IMR-90 (cell line): Measurements from ENCODE around the gene PSENEN. TPM values are rescaled to one million over a fixed set of nuclear protein-coding genes. Genes with fewer than 3 reads are reported as not detected.

Source experiments
- ATAC-seq: fragments of 200-7000 bp; cut with Tn5 transposase; 2 replicates; pipeline ENCODE4 v1.9.1; 2020; ENCODE audit warnings: low read depth, mild to moderate bottlenecking, moderate library complexity
- BruUV-seq: library from RNA; stranded (reverse); fragments of 400-500 nt; replicated peaks from 2 replicates; lab custom pipeline; 2021; lab: Mats Ljungman, UMichigan
- CTCF ChIA-PET: fragments of 300-600 bp; formaldehyde crosslinking; extraction: SDS; loops from one replicate; lab custom pipeline; 2021; ENCODE audit warnings: antibody characterized with exemption; lab: Yijun Ruan, JAX
- POLR2A ChIA-PET: fragments of 300-600 bp; sonication (Branson Sonifier 250); formaldehyde crosslinking; loops from one replicate; lab custom pipeline; 2022; ENCODE audit warnings: antibody characterized with exemption; ENCODE audit not compliant: unreplicated experiment; lab: Charles Lee
- DNase-seq: peaks from one replicate; pipeline ENCODE4 v3.0.0; 2013
- H2AFZ ChIP-seq: replicated peaks from 2 replicates; pipeline ENCODE3; 2013; ENCODE audit warnings: low read length, mild to moderate bottlenecking; ENCODE audit not compliant: poor library complexity
- H2AK5ac ChIP-seq: 2 replicates; pipeline ENCODE4 v1.6.1; 2013; ENCODE audit warnings: low read depth, low read length, inconsistent platforms
- H2AK9ac ChIP-seq: replicated peaks from 2 replicates; pipeline ENCODE3; 2013; ENCODE audit warnings: mild to moderate bottlenecking, low read depth, low read length, moderate library complexity; ENCODE audit not compliant: poor library complexity
- H2BK120ac ChIP-seq: 2 replicates; pipeline ENCODE4 v1.6.1; 2013; ENCODE audit warnings: low read depth, low read length, inconsistent platforms
- H2BK15ac ChIP-seq: 3 replicates; pipeline ENCODE4 v1.6.1; 2013; ENCODE audit warnings: low read depth, low read length, inconsistent platforms
- H2BK20ac ChIP-seq: 2 replicates; pipeline ENCODE4 v1.6.1; 2013; ENCODE audit warnings: low read depth, mild to moderate bottlenecking, inconsistent platforms, low read length, moderate library complexity
- H2BK5ac ChIP-seq: 2 replicates; pipeline ENCODE4 v1.6.1; 2013; ENCODE audit warnings: mild to moderate bottlenecking, low read depth, low read length, inconsistent platforms; ENCODE audit not compliant: poor library complexity, severe bottlenecking
- H3K14ac ChIP-seq: replicated peaks from 2 replicates; pipeline ENCODE4 v1.6.1; 2013; ENCODE audit warnings: low read depth, low read length, inconsistent platforms
- H3K18ac ChIP-seq: 2 replicates; pipeline ENCODE4 v1.6.1; 2013; ENCODE audit warnings: low read depth, low read length, control low read depth
- H3K23ac ChIP-seq: 2 replicates; pipeline ENCODE4 v1.6.1; 2013; ENCODE audit warnings: low read depth, low read length, inconsistent platforms
- H3K27ac ChIP-seq: 2 replicates; pipeline ENCODE4 v1.5.1; 2013; ENCODE audit warnings: mild to moderate bottlenecking, control low read depth, low read length; ENCODE audit not compliant: insufficient read depth
- H3K27me3 ChIP-seq: 2 replicates; pipeline ENCODE4 v1.6.1; 2013; ENCODE audit warnings: low read length; ENCODE audit not compliant: control insufficient read depth, insufficient read depth
- H3K36me3 ChIP-seq: 2 replicates; pipeline ENCODE4 v1.6.1; 2013; ENCODE audit warnings: low read length, mixed read lengths; ENCODE audit not compliant: control insufficient read depth, insufficient read depth
- H3K4ac ChIP-seq: 2 replicates; pipeline ENCODE4 v1.6.1; 2013; ENCODE audit warnings: low read depth, low read length, inconsistent platforms
- H3K4me1 ChIP-seq: 2 replicates; pipeline ENCODE4 v1.6.1; 2013; ENCODE audit warnings: low read length, mixed read lengths; ENCODE audit not compliant: control insufficient read depth, insufficient read depth
- H3K4me2 ChIP-seq: 2 replicates; pipeline ENCODE4 v1.6.1; 2013; ENCODE audit warnings: low read depth, mild to moderate bottlenecking, control low read depth, low read length, moderate library complexity
- H3K4me3 ChIP-seq: 2 replicates; pipeline ENCODE4 v1.5.1; 2013; ENCODE audit warnings: low read depth, mild to moderate bottlenecking, control low read depth, low read length, moderate library complexity; ENCODE audit not compliant: insufficient read depth
- H3K56ac ChIP-seq: 2 replicates; pipeline ENCODE4 v1.6.1; 2013; ENCODE audit warnings: low read length, inconsistent platforms; ENCODE audit not compliant: insufficient read depth; ENCODE audit errors: extremely low read depth
- H3K79me1 ChIP-seq, 2 experiments: 2 replicates each; pipeline ENCODE4 v1.6.1; 2013; ENCODE audit warnings: low read length in 2 of 2, inconsistent platforms in 1 of 2, low read depth in 1 of 2
- H3K9ac ChIP-seq: 2 replicates; pipeline ENCODE4 v1.6.1; 2013; ENCODE audit warnings: low read depth, low read length, control low read depth
- H3K9me1 ChIP-seq: 2 replicates; pipeline ENCODE4 v1.6.1; 2013; ENCODE audit warnings: low read length, inconsistent platforms; ENCODE audit not compliant: insufficient read depth
- H3K9me3 ChIP-seq: 2 replicates; pipeline ENCODE4 v1.6.1; 2013; ENCODE audit warnings: low read length; ENCODE audit not compliant: control insufficient read depth, insufficient read depth
- H4K20me1 ChIP-seq: 2 replicates; pipeline ENCODE4 v1.6.1; 2013; ENCODE audit warnings: low read length, inconsistent platforms; ENCODE audit not compliant: insufficient read depth
- H4K5ac ChIP-seq: 2 replicates; pipeline ENCODE4 v1.6.1; 2013; ENCODE audit warnings: mild to moderate bottlenecking, low read depth, low read length, control low read depth
- H4K8ac ChIP-seq, 2 experiments: 2 replicates each; pipeline ENCODE4 v1.6.1; 2013; ENCODE audit warnings: low read depth in 2 of 2, low read length in 2 of 2, control low read depth in 1 of 2, inconsistent platforms in 1 of 2
- H4K91ac ChIP-seq: 2 replicates; pipeline ENCODE4 v1.6.1; 2013; ENCODE audit warnings: low read depth, low read length, inconsistent platforms; ENCODE audit not compliant: insufficient read depth
- FOS ChIP-seq: fragments of 150-350 bp; IDR thresholded peaks from 2 replicates; pipeline ENCODE4 v1.6.1; 2016; ENCODE audit warnings: low read depth, low read length
- MAFK ChIP-seq: IDR thresholded peaks from 2 replicates; pipeline ENCODE4 v1.6.1; 2012; ENCODE audit warnings: low read depth, low read length, improper control_type of control experiment
- MAZ ChIP-seq: IDR thresholded peaks from 2 replicates; pipeline ENCODE4 v1.6.1; 2012; ENCODE audit warnings: low read depth, mild to moderate bottlenecking, low read length, improper control_type of control experiment, moderate library complexity, borderline replicate concordance
- MXI1 ChIP-seq: IDR thresholded peaks from 2 replicates; pipeline ENCODE4 v1.6.1; 2012; ENCODE audit warnings: low read depth, mild to moderate bottlenecking, low read length, moderate library complexity, borderline replicate concordance
- NFE2L2 ChIP-seq: fragments of 150-350 bp; IDR thresholded peaks from 2 replicates; pipeline ENCODE4 v1.6.1; 2016; ENCODE audit warnings: low read depth, mild to moderate bottlenecking, low read length
- POLR2A ChIP-seq: IDR thresholded peaks from 2 replicates; pipeline ENCODE4 v1.6.1; 2012; ENCODE audit warnings: mild to moderate bottlenecking, low read depth, low read length
- RAD21 ChIP-seq: IDR thresholded peaks from 2 replicates; pipeline ENCODE4 v1.6.1; 2012; ENCODE audit warnings: low read length, improper control_type of control experiment
- USF2 ChIP-seq: fragments of 150-350 bp; IDR thresholded peaks from 2 replicates; pipeline ENCODE4 v1.6.1; 2017; ENCODE audit warnings: mild to moderate bottlenecking, antibody characterized with exemption, low read length, low read depth
- WGBS, 2 experiments: methylation state at CpG; one replicate each; pipeline versions ENCODE4 v1.1.5 to v1.1.7; 2013; ENCODE audit warnings: missing lambda C conversion rate in 2 of 2; ENCODE audit not compliant: insufficient read length in 1 of 2; ENCODE audit errors: extremely low coverage in 2 of 2; 5-methylcytosine and 5-hydroxymethylcytosine counted together
- dilution Hi-C: fragments of 300-500 bp; cut with HindIII; formaldehyde crosslinking; loops from one replicate; pipeline ENCODE4 v1.14.3; 2018; ENCODE audit warnings: low sequenced_read_pairs; ENCODE audit not compliant: unreplicated experiment
- in situ Hi-C: fragments of 300-500 bp; cut with MboI; formaldehyde crosslinking; loops from 3 replicates; pipeline ENCODE4 v1.14.3; 2019; ENCODE audit warnings: low sequenced_read_pairs, inconsistent platforms, mixed read lengths
- intact Hi-C: fragments of 100-400 bp; cut with micrococcal nuclease; formaldehyde crosslinking; loops from 2 replicates; pipeline ENCODE4 v1.10.0; 2022
- polyA plus RNA-seq, 3 experiments: library from polyadenylated mRNA; depleted of rRNA; stranded (reverse); fragments of >200 nt; gene quantifications; 2 replicates each; pipeline ENCODE4 v1.2.3, GENCODE V29; 2012; ENCODE audit warnings: low replicate concordance in 1 of 3
- total RNA-seq: library from RNA; depleted of rRNA; stranded (reverse); fragments of >200 nt; gene quantifications from 2 replicates; pipeline ENCODE4 v1.2.3, GENCODE V29; 2012

PSENEN gene
- total and polyA plus RNA-seq, 2 of the 4 experiments (the other 2 are of a cell fraction): 9.0 to 47.0 TPM

GRCh38 chr19:35791814-35792279 lies 46.4 kb downstream of the PSENEN start:
- H3K9me1 ChIP-seq: no peaks in the 10 kb centered on the region
- H3K9me3 ChIP-seq: no peaks in the 10 kb centered on the region
- H3K9ac ChIP-seq: no peak overlapping the region
- H4K8ac ChIP-seq: no peak overlapping the region
- H3K27me3 ChIP-seq: peaks cover 13% of the 10 kb centered on the region
- intact Hi-C loops (no loop called here), dilution Hi-C loops (no loop called here), in situ Hi-C loops (no loop called here)
- no peak overlapping the region for H3K18ac ChIP-seq
- H3K4ac ChIP-seq: no peak overlapping the region
- no peaks in the 10 kb centered on the region for H3K4me1 ChIP-seq
- ATAC-seq (no peak), DNase-seq (no peak)
- H3K56ac ChIP-seq: no peak overlapping the region
- H2BK20ac ChIP-seq: no peak overlapping the region
- no peak overlapping the region for H3K4me2 ChIP-seq
- H2BK5ac ChIP-seq: no peak overlapping the region
- H3K23ac ChIP-seq: no peak overlapping the region
- no peak overlapping the region for H2AK9ac ChIP-seq
- no peak overlapping the region for H2AFZ ChIP-seq
- POLR2A ChIA-PET: no interaction called here
- H3K79me1 ChIP-seq: no peaks in the 10 kb centered on the region
- H3K4me3 ChIP-seq: no peak overlapping the region
- TF ChIP-seq POLR2A: no peak
- no peak for TF ChIP-seq MXI1
- TF ChIP-seq MAFK: no peak
- TF ChIP-seq USF2: no peak
- no peak for TF ChIP-seq NFE2L2
- TF ChIP-seq FOS: no peak
- TF ChIP-seq MAZ: no peak
- TF ChIP-seq RAD21: no peak
- CTCF ChIA-PET: no interaction called here
- no peak overlapping the region for H3K27ac ChIP-seq
- H2BK15ac ChIP-seq: no peak overlapping the region
- BruUV-seq: no TSS peak
- H3K36me3 ChIP-seq: no peaks in the 10 kb centered on the region
- no peak overlapping the region for H4K91ac ChIP-seq
- H2AK5ac ChIP-seq: no peak overlapping the region
- no peak overlapping the region for H2BK120ac ChIP-seq
- no peaks in the 10 kb centered on the region for H4K20me1 ChIP-seq
- H3K14ac ChIP-seq: no peak overlapping the region
- WGBS, 2 experiments: 100% methylated on average over 2 of the region's 9 CpGs; no CpG with 5 or more reads in 1 of the 2 experiments
- H4K5ac ChIP-seq: no peak overlapping the region
